ENCODE results near the gene SRBD1.

The SRBD1 gene

GRCh38 chr2:45345331-45346234 is 265.5 kb downstream of the SRBD1 start:
- ATAC-seq (replicated peaks) (no peak), DNase-seq (no peak)
- Mint-ChIP-seq H3K27ac (no peak overlapping the region), H3K9me3 (no peaks in the 10 kb centered on the region), H3K4me1 (ENCODE audit: low read depth in 2 of 2) (no peaks in the 10 kb centered on the region), H3K36me3 (ENCODE audit: insufficient read depth) (peaks cover 3% of the 10 kb centered on the region), H3K4me3 (no peak overlapping the region), H3K27me3 (peaks cover 33 to 38% of the 10 kb centered on the region in 2 donors)

- DNase-seq, result no peak
- ATAC-seq (replicated peaks), result no peak
- Mint-ChIP-seq H3K27ac (no peak overlapping the region), H3K4me3 (no peak overlapping the region), H3K9me3 (no peaks in the 10 kb centered on the region), H3K27me3 (peaks cover 36 to 49% of the 10 kb centered on the region in 2 donors), H3K4me1 (ENCODE audit: low read depth in 2 of 2) (no peaks in the 10 kb centered on the region), H3K36me3 (ENCODE audit: insufficient read depth) (peaks cover 3% of the 10 kb centered on the region)
Measured at GRCh38 chr2:45344502-45344901, 266.6 kb downstream of the SRBD1 start.

GRCh38 chr2:45344071-45344470 is 267.0 kb downstream of the SRBD1 start:
- Mint-ChIP-seq H3K9me3 (no peaks in the 10 kb centered on the region), H3K36me3 (ENCODE audit: insufficient read depth) (peaks cover 3% of the 10 kb centered on the region), H3K4me1 (ENCODE audit: low read depth in 2 of 2) (no peaks in the 10 kb centered on the region), H3K27me3 (peaks cover 39 to 52% of the 10 kb centered on the region in 2 donors), H3K4me3 (no peak overlapping the region), H3K27ac (no peak overlapping the region)
- DNase-seq (no peak), ATAC-seq (replicated peaks) (no peak)

GRCh38 chr2:45343251-45344017 is 267.6 kb downstream of the SRBD1 start:
- Mint-ChIP-seq H3K27ac (no peak overlapping the region), H3K4me1 (ENCODE audit: low read depth in 2 of 2) (no peaks in the 10 kb centered on the region)
- no peak for ATAC-seq (replicated peaks)

GRCh38 chr2:45340318-45340717 is 270.7 kb downstream of the SRBD1 start:
- no peak for DNase-seq

More at GRCh38 chr2:45343251-45344017, 267.6 kb downstream of the SRBD1 start:
- Mint-ChIP-seq H3K27me3 (peaks cover 44 to 52% of the 10 kb centered on the region in 2 donors), H3K36me3 (ENCODE audit: insufficient read depth) (peaks cover 3% of the 10 kb centered on the region), H3K4me3 (no peak overlapping the region), H3K9me3 (no peaks in the 10 kb centered on the region)
- DNase-seq, result no peak

GRCh38 chr2:45339253-45339652 is 271.8 kb downstream of the SRBD1 start:
- Mint-ChIP-seq H3K36me3 (ENCODE audit: insufficient read depth) (no peaks in the 10 kb centered on the region), H3K4me3 (no peak overlapping the region), H3K27me3 (peaks cover 31 to 41% of the 10 kb centered on the region in 2 donors), H3K27ac (no peak overlapping the region), H3K4me1 (ENCODE audit: low read depth in 2 of 2) (no peaks in the 10 kb centered on the region), H3K9me3 (no peaks in the 10 kb centered on the region)
- no peak for DNase-seq
- no peak for ATAC-seq (replicated peaks)

More at GRCh38 chr2:45340318-45340717, 270.7 kb downstream of the SRBD1 start:
- H3K4me1 Mint-ChIP-seq (ENCODE audit: low read depth in 2 of 2), result no peaks in the 10 kb centered on the region
- no peak overlapping the region for H3K27ac Mint-ChIP-seq
- no peak overlapping the region for H3K4me3 Mint-ChIP-seq
- no peaks in the 10 kb centered on the region for H3K36me3 Mint-ChIP-seq (ENCODE audit: insufficient read depth)
- H3K9me3 Mint-ChIP-seq, result no peaks in the 10 kb centered on the region
- no peak for ATAC-seq (replicated peaks)
- peaks cover 41 to 43% of the 10 kb centered on the region in 2 donors for H3K27me3 Mint-ChIP-seq
